K562 (cell line): ENCODE measurements around the gene SPATA16. TPM values are rescaled to one million over a fixed set of nuclear protein-coding genes. Genes with fewer than 3 reads are reported as not detected.

ENCODE experiments used
- ATAC-seq: fragments of 200-7000 bp; cut with Tn5 transposase; 3 replicates; pipeline ENCODE4 v1.9.1; 2020; ENCODE audit warnings: moderate library complexity
- BruUV-seq: library from RNA; stranded (reverse); fragments of 400-500 nt; replicated peaks from 2 replicates; lab custom pipeline; 2021; lab: Mats Ljungman, UMichigan
- CTCF ChIA-PET: fragments of 300-600 bp; formaldehyde crosslinking; extraction: SDS; loops from one replicate; lab custom pipeline; 2021; ENCODE audit warnings: low intra/inter-chr PET ratio; lab: Yijun Ruan, JAX
- POLR2A ChIA-PET: fragments of 300-600, 350-650 bp; sonication (Branson Sonifier 250); formaldehyde crosslinking; extraction: SDS; loops from one replicate; lab custom pipeline; 2021; ENCODE audit warnings: antibody characterized with exemption, inconsistent platforms; lab: Yijun Ruan, JAX
- DNase-seq, 4 experiments: peaks; one replicate each; pipeline versions ENCODE4 v3.0.0 to v3.0.0-alpha.2; 2011 to 2018; ENCODE audit warnings: low spot score in 3 of 4, mixed read lengths in 3 of 4; ENCODE audit errors: extremely low read depth in 1 of 4
- FAIRE-seq: peaks from 2 replicates; lab custom pipeline; 2011; peaks lifted over from hg19 to GRCh38; lab: Jason Lieb, UNC
- H2AFZ ChIP-seq: 2 replicates; pipeline ENCODE4 v1.6.0; 2011; ENCODE audit warnings: low read depth, low read length, control low read depth, inconsistent platforms
- H3K27ac ChIP-seq: fragments of 200-600 bp; 3 replicates; pipeline ENCODE4 v1.8.0; 2011; ENCODE audit warnings: low read depth, mild to moderate bottlenecking, control low read depth, inconsistent platforms, low read length, moderate library complexity, mixed read lengths; ENCODE audit errors: extremely low read depth
- H3K27me3 ChIP-seq, 2 experiments: fragments of 300-600 bp in 1 of 2; 2 replicates in 1 of 2; 3 replicates in 1 of 2; pipeline versions ENCODE4 v1.6.0 to v1.8.0; 2011; ENCODE audit warnings: inconsistent platforms in 2 of 2, low read length in 2 of 2, mild to moderate bottlenecking in 1 of 2, mixed read lengths in 1 of 2, moderate library complexity in 1 of 2; ENCODE audit not compliant: control insufficient read depth in 2 of 2, insufficient read depth in 2 of 2
- H3K36me3 ChIP-seq: fragments of 300-600 bp; 3 replicates; pipeline ENCODE4 v1.8.0; 2011; ENCODE audit warnings: mild to moderate bottlenecking, low read length, inconsistent platforms; ENCODE audit not compliant: control insufficient read depth, insufficient read depth
- H3K4me1 ChIP-seq, 2 experiments: fragments of 200-600 bp in 1 of 2; replicated peaks in 1 of 2; 2 replicates in 1 of 2; 3 replicates in 1 of 2; pipeline versions ENCODE4 v1.5.1 to v1.8.0; 2011; ENCODE audit warnings: inconsistent platforms in 2 of 2, low read length in 2 of 2, mild to moderate bottlenecking in 1 of 2, mixed read lengths in 1 of 2, moderate library complexity in 1 of 2; ENCODE audit not compliant: control insufficient read depth in 2 of 2, insufficient read depth in 2 of 2
- H3K4me2 ChIP-seq: 2 replicates; pipeline ENCODE4 v1.6.1; 2011; ENCODE audit warnings: low read length, control low read depth, inconsistent platforms, mixed read lengths; ENCODE audit not compliant: insufficient read depth
- H3K4me3 ChIP-seq: fragments of 200-600 bp; sonication (generic), shearing (Covaris generic); 2 replicates; pipeline ENCODE4 v1.5.1; 2016; ENCODE audit warnings: control low read depth, inconsistent platforms
- H3K79me2 ChIP-seq: fragments of 200-600 bp; 3 replicates; pipeline ENCODE4 v1.8.0; 2011; ENCODE audit warnings: low read length, inconsistent platforms; ENCODE audit not compliant: control insufficient read depth, insufficient read depth
- H3K9ac ChIP-seq, 2 experiments: 2 replicates each; pipeline versions ENCODE4 v1.6.0 to v1.6.1; 2011; ENCODE audit warnings: low read depth in 2 of 2, low read length in 2 of 2, control low read depth in 1 of 2, inconsistent platforms in 1 of 2, mild to moderate bottlenecking in 1 of 2, mixed read lengths in 1 of 2; ENCODE audit not compliant: insufficient read depth in 1 of 2
- H3K9me1 ChIP-seq: one replicate; pipeline ENCODE4 v1.6.0; 2011; ENCODE audit warnings: inconsistent platforms, mild to moderate bottlenecking, low read length, moderate library complexity; ENCODE audit not compliant: control insufficient read depth, insufficient read depth
- H3K9me3 ChIP-seq: replicated peaks from 2 replicates; pipeline ENCODE4 v1.5.1; 2011; ENCODE audit warnings: low read depth, low read length, inconsistent platforms; ENCODE audit not compliant: control insufficient read depth, insufficient read depth
- H4K20me1 ChIP-seq: replicated peaks from 2 replicates; pipeline ENCODE4 v1.6.1; 2011; ENCODE audit warnings: low read length, inconsistent platforms, mixed read lengths; ENCODE audit not compliant: control insufficient read depth, insufficient read depth
- E4F1 ChIP-seq: fragments of 250-450 bp; sonication (Bioruptor Pico); IDR thresholded peaks from 2 replicates; pipeline ENCODE4 v1.5.0; 2021; ENCODE audit warnings: mild to moderate bottlenecking, borderline replicate concordance
- NFIX ChIP-seq: fragments of 250-450 bp; sonication (Bioruptor Pico); IDR thresholded peaks from 2 replicates; pipeline ENCODE4 v1.4.0; 2020; ENCODE audit warnings: low read depth, mild to moderate bottlenecking, moderate library complexity
- ZNF12 ChIP-seq: sonication (generic); formaldehyde crosslinking; IDR thresholded peaks from 2 replicates; pipeline ENCODE4 v1.4.0; 2020; ENCODE audit warnings: mild to moderate bottlenecking, missing genetic modification reagents
- ZNF764 ChIP-seq: fragments of 250-450 bp; sonication (Bioruptor Pico); IDR thresholded peaks from 2 replicates; pipeline ENCODE4 v1.4.0; 2020; ENCODE audit warnings: low read depth, mild to moderate bottlenecking, moderate library complexity
- WGBS: fragments of 100-300 bp; shearing (Covaris generic); methylation state at CpG from one replicate; pipeline ENCODE4 v1.1.6; 2016; ENCODE audit warnings: low coverage, mixed read lengths; ENCODE audit not compliant: insufficient coverage; ENCODE audit errors: missing lambda C conversion rate; 5-methylcytosine and 5-hydroxymethylcytosine counted together
- in situ Hi-C: fragments of 300-500 bp; cut with MboI; formaldehyde crosslinking; loops from 4 replicates; pipeline ENCODE4 v1.15.0; 2018; ENCODE audit warnings: inconsistent platforms, mixed read lengths
- intact Hi-C: fragments of 100-400 bp; cut with micrococcal nuclease; formaldehyde crosslinking; loops from 2 replicates; pipeline ENCODE4 v1.14.2; 2022
- polyA plus RNA-seq, 8 experiments: library from polyadenylated mRNA; depleted of rRNA in 4 of 8; stranded (reverse) in 5 of 8; unstranded in 3 of 8; fragments of >200 nt; fragmentation: Nextera tagmentation in 2 of 8; fragmentation: Illumina TruSeq in 1 of 8; extraction: Ambion mirVana in 2 of 8; extraction: Trizol in 1 of 8; gene quantifications; 2 replicates each; pipeline versions ENCODE4 v1.2.1 to v1.2.3, GENCODE V29; 2011 to 2014; ENCODE audit warnings: inconsistent platforms in 1 of 8, missing spikeins in 1 of 8
- total RNA-seq, 7 experiments: library from RNA; depleted of rRNA in 6 of 7; stranded (reverse); fragments of >200 nt in 6 of 7; fragmentation: Illumina TruSeq in 2 of 7; extraction: Trizol in 2 of 7; gene quantifications; 2 replicates each; pipeline versions ENCODE4 v1.2.1 to v1.2.3, GENCODE V29; 2011 to 2021; ENCODE audit warnings: low replicate concordance in 1 of 7
- TF ChIP-seq, protein P1 (sequence below): fragments of 450-650 bp; IDR thresholded peaks from 2 replicates; pipeline ENCODE4 v1.6.1; 2018; ENCODE audit not compliant: partially characterized antibody

SPATA16 gene
- total and polyA plus RNA-seq, 9 of the 15 experiments (the other 6 are each of a cell fraction or from before 2014, with no cell fraction given) = not detected

- DNase-seq (no peak), FAIRE-seq (no peak), ATAC-seq (no peak)
- Histone ChIP-seq H3K4me3 (no peak overlapping the region), H3K27ac (no peak overlapping the region), H3K79me2 (no peaks in the 10 kb centered on the region), H3K4me2 (no peak overlapping the region), H4K20me1 (no peaks in the 10 kb centered on the region), H3K4me1 (0 out of 5 replicates have a peak, but pooled peaks cover 0 to 5% of the 10 kb centered on the region in 2 experiments), H3K9me3 (no peaks in the 10 kb centered on the region; the same call in 1 of the 2 replicates), H3K36me3 (no peaks in the 10 kb centered on the region), H3K27me3 (no peaks in the 10 kb centered on the region), H2AFZ (peak overlapping the region; percentile 57), H3K9me1 (no peaks in the 10 kb centered on the region), H3K9ac (no peak overlapping the region)
- ChIA-PET CTCF (no interaction called here), POLR2A (interaction anchor here (0.6 kb wide), 1 partner anchor 81 kb away, joined by 3 read pairs; no protein-coding TSS in a partner anchor)
- intact Hi-C loops (no loop called here), in situ Hi-C loops (no loop called here)
- 14% methylated on average over 1 of the region's 1 CpG for WGBS
- TF ChIP-seq NFIX (no peak), ZNF764 (CRISPR knock-in tag) (no peak), E4F1 (CRISPR knock-in tag) (no peak), ZNF12 (CRISPR knock-in tag) (peak; percentile 93)
- TF ChIP-seq, protein P1, sequence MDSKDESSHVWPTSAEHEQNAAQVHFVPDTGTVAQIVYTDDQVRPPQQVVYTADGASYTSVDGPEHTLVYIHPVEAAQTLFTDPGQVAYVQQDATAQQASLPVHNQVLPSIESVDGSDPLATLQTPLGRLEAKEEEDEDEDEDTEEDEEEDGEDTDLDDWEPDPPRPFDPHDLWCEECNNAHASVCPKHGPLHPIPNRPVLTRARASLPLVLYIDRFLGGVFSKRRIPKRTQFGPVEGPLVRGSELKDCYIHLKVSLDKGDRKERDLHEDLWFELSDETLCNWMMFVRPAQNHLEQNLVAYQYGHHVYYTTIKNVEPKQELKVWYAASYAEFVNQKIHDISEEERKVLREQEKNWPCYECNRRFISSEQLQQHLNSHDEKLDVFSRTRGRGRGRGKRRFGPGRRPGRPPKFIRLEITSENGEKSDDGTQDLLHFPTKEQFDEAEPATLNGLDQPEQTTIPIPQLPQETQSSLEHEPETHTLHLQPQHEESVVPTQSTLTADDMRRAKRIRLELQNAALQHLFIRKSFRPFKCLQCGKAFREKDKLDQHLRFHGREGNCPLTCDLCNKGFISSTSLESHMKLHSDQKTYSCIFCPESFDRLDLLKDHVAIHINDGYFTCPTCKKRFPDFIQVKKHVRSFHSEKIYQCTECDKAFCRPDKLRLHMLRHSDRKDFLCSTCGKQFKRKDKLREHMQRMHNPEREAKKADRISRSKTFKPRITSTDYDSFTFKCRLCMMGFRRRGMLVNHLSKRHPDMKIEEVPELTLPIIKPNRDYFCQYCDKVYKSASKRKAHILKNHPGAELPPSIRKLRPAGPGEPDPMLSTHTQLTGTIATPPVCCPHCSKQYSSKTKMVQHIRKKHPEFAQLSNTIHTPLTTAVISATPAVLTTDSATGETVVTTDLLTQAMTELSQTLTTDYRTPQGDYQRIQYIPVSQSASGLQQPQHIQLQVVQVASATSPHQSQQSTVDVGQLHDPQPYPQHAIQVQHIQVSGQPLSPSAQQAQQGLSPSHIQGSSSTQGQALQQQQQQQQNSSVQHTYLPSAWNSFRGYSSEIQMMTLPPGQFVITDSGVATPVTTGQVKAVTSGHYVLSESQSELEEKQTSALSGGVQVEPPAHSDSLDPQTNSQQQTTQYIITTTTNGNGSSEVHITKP = peak; percentile 19
- no TSS peak for BruUV-seq
Measured at GRCh38 chr3:173027429-173027828, 113.6 kb downstream of the SPATA16 start.
